Measurements from ENCODE around the gene SH3TC1. TPM values are rescaled to one million over a fixed set of nuclear protein-coding genes. Genes with fewer than 3 reads are reported as not detected.

The SH3TC1 gene
- total RNA-seq, 2 experiments from 2014 or later, result 16.2 to 17.5 TPM

GRCh38 chr4:8252301-8253173, 53.4 kb downstream of the SH3TC1 start:
- ChIA-PET CTCF (interaction anchor here (0.9 kb wide), 1 partner anchor 11 kb away, joined by 3 read pairs; no protein-coding TSS in a partner anchor), POLR2A (no interaction called here)
- Mint-ChIP-seq H3K27me3 (no peaks in the 10 kb centered on the region), H3K27ac (no peak overlapping the region), H3K4me1 (ENCODE audit: low read depth) (no peaks in the 10 kb centered on the region), H3K9me3 (no peaks in the 10 kb centered on the region), H3K4me3 (no peak overlapping the region), H3K36me3 (ENCODE audit: low read depth) (no peaks in the 10 kb centered on the region)
- intact Hi-C loops (cut with micrococcal nuclease), result no loop called here
- no peak for ATAC-seq
- no peak for TF ChIP-seq CTCF (IDR thresholded peaks at IDR 0.05)
- DNase-seq, result no peak

- TF ChIP-seq CTCF (IDR thresholded peaks at IDR 0.05), result no peak
- Mint-ChIP-seq H3K4me1 (ENCODE audit: low read depth) (no peaks in the 10 kb centered on the region), H3K4me3 (no peak overlapping the region), H3K36me3 (ENCODE audit: low read depth) (no peaks in the 10 kb centered on the region), H3K27ac (no peak overlapping the region), H3K9me3 (no peaks in the 10 kb centered on the region), H3K27me3 (no peaks in the 10 kb centered on the region)
- ATAC-seq (no peak), DNase-seq (no peak)
- ChIA-PET CTCF (no interaction called here), POLR2A (no interaction called here)
- intact Hi-C loops (cut with micrococcal nuclease), result no loop called here
These were observed 55.0 kb downstream of the SH3TC1 start for GRCh38 chr4:8254076-8254475.

- no peak overlapping the region for H3K27ac Mint-ChIP-seq
- POLR2A ChIA-PET, result no interaction called here
- H3K4me1 Mint-ChIP-seq (ENCODE audit: low read depth), result no peaks in the 10 kb centered on the region
- no peak for DNase-seq
- no peak overlapping the region for H3K4me3 Mint-ChIP-seq
- H3K36me3 Mint-ChIP-seq (ENCODE audit: low read depth), result no peaks in the 10 kb centered on the region
- ATAC-seq, result no peak
- CTCF ChIA-PET, result no interaction called here
- H3K9me3 Mint-ChIP-seq, result no peaks in the 10 kb centered on the region
- no peak for TF ChIP-seq CTCF (IDR thresholded peaks at IDR 0.05)
- no peaks in the 10 kb centered on the region for H3K27me3 Mint-ChIP-seq
- intact Hi-C loops (cut with micrococcal nuclease), result no loop called here
These were observed 56.8 kb downstream of the SH3TC1 start for GRCh38 chr4:8255698-8256441.

GRCh38 chr4:8257854-8258253, 58.8 kb downstream of the SH3TC1 start:
- no peaks in the 10 kb centered on the region for H3K27me3 Mint-ChIP-seq
- H3K4me1 Mint-ChIP-seq (ENCODE audit: low read depth), result no peaks in the 10 kb centered on the region

More at GRCh38 chr4:8257854-8258253, 58.8 kb downstream of the SH3TC1 start:
- no peak overlapping the region for H3K27ac Mint-ChIP-seq
- ATAC-seq, result no peak
- CTCF ChIA-PET, result no interaction called here
- no peak for TF ChIP-seq CTCF (IDR thresholded peaks at IDR 0.05)
- intact Hi-C loops (cut with micrococcal nuclease), result no loop called here
- H3K4me3 Mint-ChIP-seq, result no peak overlapping the region
- no peaks in the 10 kb centered on the region for H3K9me3 Mint-ChIP-seq
- POLR2A ChIA-PET, result no interaction called here
- no peaks in the 10 kb centered on the region for H3K36me3 Mint-ChIP-seq (ENCODE audit: low read depth)
- DNase-seq, result no peak
